Spleen (tissue), 13 donors: ENCODE measurements around the gene SLC4A9. TPM values are rescaled to one million over a fixed set of nuclear protein-coding genes. Genes with fewer than 3 reads are reported as not detected.
A peak's percentile ranks its signal among the peaks of the same experiment; 100 is the strongest.

Experiments used
- DNase-seq: peaks from one replicate; pipeline ENCODE4 v3.0.0-alpha.2; 2020
- H3K27ac ChIP-seq, 8 donors: fragments of 200-600 bp; sonication (generic) in 7 of 8; 1 replicate in 4 of 8; 2 replicates in 4 of 8; pipeline versions ENCODE4 v1.5.0 to v1.8.0; 2016 to 2021; ENCODE audit warnings: inconsistent platforms in 4 of 8, mild to moderate bottlenecking in 4 of 8, moderate library complexity in 1 of 8
- H3K27me3 ChIP-seq, 7 donors: fragments of 200-600 bp; sonication (generic) in 6 of 7; replicated peaks in 1 of 7; 1 replicate in 4 of 7; 2 replicates in 3 of 7; pipeline versions ENCODE4 v1.5.0 to v1.8.0; 2016 to 2021; ENCODE audit warnings: inconsistent platforms in 3 of 7, mild to moderate bottlenecking in 1 of 7
- H3K36me3 ChIP-seq, 6 donors: fragments of 200-600 bp; sonication (generic) in 5 of 6; 1 replicate in 4 of 6; 2 replicates in 2 of 6; pipeline versions ENCODE4 v1.5.0 to v1.8.0; 2016 to 2021; ENCODE audit warnings: inconsistent platforms in 2 of 6
- H3K4me1 ChIP-seq, 6 donors: fragments of 200-600 bp; sonication (generic) in 5 of 6; 1 replicate in 3 of 6; 2 replicates in 3 of 6; pipeline versions ENCODE4 v1.5.0 to v1.8.0; 2016 to 2021; ENCODE audit warnings: inconsistent platforms in 3 of 6
- H3K4me3 ChIP-seq, 8 donors: fragments of 200-600 bp; sonication (generic) in 7 of 8; 1 replicate in 4 of 8; 2 replicates in 4 of 8; pipeline versions ENCODE4 v1.5.0 to v1.8.0; 2016 to 2021; ENCODE audit warnings: inconsistent platforms in 4 of 8, mild to moderate bottlenecking in 4 of 8, moderate library complexity in 2 of 8
- H3K9me3 ChIP-seq, 8 donors: fragments of 200-600 bp; sonication (generic) in 7 of 8; 1 replicate in 4 of 8; 2 replicates in 4 of 8; pipeline versions ENCODE4 v1.5.0 to v1.8.0; 2016 to 2021; ENCODE audit warnings: inconsistent platforms in 4 of 8
- POLR2A ChIP-seq, 3 donors: fragments of 450-650 bp; IDR thresholded peaks; one replicate each; pipeline ENCODE4 v1.5.1; 2017; ENCODE audit warnings: antibody characterized with exemption in 3 of 3, mild to moderate bottlenecking in 1 of 3
- POLR2AphosphoS5 ChIP-seq, 3 donors: sonication (generic); formaldehyde crosslinking; IDR thresholded peaks; one replicate each; pipeline ENCODE4 v1.5.1; 2017; ENCODE audit warnings: antibody characterized with exemption in 3 of 3
- WGBS, 5 donors: extraction: QIAGEN DNeasy Blood & Tissue Kit in 3 of 5; methylation state at CpG; one replicate each; pipeline versions ENCODE4 v1.1.5 to v1.1.7; 2013 to 2018; 5-methylcytosine and 5-hydroxymethylcytosine counted together
- intact Hi-C: fragments of 100-400 bp; cut with DNase I; formaldehyde crosslinking; loops from one replicate; pipeline ENCODE4 v1.15.0; 2023; ENCODE audit warnings: low total_unique reads
- long read RNA-seq, 2 donors: transcript quantifications; one replicate each; lab custom pipeline, GENCODE V29; 2026
- polyA plus RNA-seq, 3 donors: library from polyadenylated mRNA; stranded (reverse); fragments of 200-250 nt; gene quantifications; one replicate each; pipeline ENCODE4 v1.2.1, GENCODE V29; 2013
- total RNA-seq, 7 donors: library from RNA; depleted of rRNA in 3 of 7; stranded (reverse); fragments of >200 nt in 3 of 7; fragmentation: NEBNext Ultra II Directional in 4 of 7; extraction: Animal tissue kit (Norgen Biotek cat#: 25700) in 4 of 7; gene quantifications; one replicate each; pipeline versions ENCODE4 v1.1.0 to v1.2.1, GENCODE V29; 2016 to 2021
- TF ChIP-seq, protein P1 (sequence below), 11 experiments: fragments of 200-600 bp in 7 of 11; fragments of 450-650 bp in 4 of 11; sonication (generic) in 4 of 11; IDR thresholded peaks in 8 of 11; conservative IDR thresholded peaks in 3 of 11; 1 replicate in 7 of 11; 2 replicates in 4 of 11; pipeline versions ENCODE4 v1.4.0 to v1.8.0; 2016 to 2021; ENCODE audit warnings: antibody characterized with exemption in 11 of 11, inconsistent platforms in 4 of 11, mild to moderate bottlenecking in 1 of 11
- donor health status: healthy with polysubstance abuse.
- donor health status: DM: no; HTN: no; CAD: no; lungs with moderate emphysema.
- donor health status: DM: no; HTN: no; CAD: no.
- donor health status: Bipolar disorder and iron deficiency.
- donor health status: healthy.
- donor health status: DM: no; HTN: no; CAD: no.
- donor health status: DM: yes; HTN: yes; CAD: no.

The SLC4A9 gene, protein sequence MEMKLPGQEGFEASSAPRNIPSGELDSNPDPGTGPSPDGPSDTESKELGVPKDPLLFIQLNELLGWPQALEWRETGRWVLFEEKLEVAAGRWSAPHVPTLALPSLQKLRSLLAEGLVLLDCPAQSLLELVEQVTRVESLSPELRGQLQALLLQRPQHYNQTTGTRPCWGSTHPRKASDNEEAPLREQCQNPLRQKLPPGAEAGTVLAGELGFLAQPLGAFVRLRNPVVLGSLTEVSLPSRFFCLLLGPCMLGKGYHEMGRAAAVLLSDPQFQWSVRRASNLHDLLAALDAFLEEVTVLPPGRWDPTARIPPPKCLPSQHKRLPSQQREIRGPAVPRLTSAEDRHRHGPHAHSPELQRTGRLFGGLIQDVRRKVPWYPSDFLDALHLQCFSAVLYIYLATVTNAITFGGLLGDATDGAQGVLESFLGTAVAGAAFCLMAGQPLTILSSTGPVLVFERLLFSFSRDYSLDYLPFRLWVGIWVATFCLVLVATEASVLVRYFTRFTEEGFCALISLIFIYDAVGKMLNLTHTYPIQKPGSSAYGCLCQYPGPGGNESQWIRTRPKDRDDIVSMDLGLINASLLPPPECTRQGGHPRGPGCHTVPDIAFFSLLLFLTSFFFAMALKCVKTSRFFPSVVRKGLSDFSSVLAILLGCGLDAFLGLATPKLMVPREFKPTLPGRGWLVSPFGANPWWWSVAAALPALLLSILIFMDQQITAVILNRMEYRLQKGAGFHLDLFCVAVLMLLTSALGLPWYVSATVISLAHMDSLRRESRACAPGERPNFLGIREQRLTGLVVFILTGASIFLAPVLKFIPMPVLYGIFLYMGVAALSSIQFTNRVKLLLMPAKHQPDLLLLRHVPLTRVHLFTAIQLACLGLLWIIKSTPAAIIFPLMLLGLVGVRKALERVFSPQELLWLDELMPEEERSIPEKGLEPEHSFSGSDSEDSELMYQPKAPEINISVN
- under 1 TPM in 4 of 7 donors, not detected in 3; 0.10 to 0.54 (median 0.16) TPM for total RNA-seq
- polyA plus RNA-seq, result under 1 TPM; 0.03 to 0.05 (median 0.04) TPM
- long read RNA-seq, donor 1, result 0 reads
- long read RNA-seq, donor 2, result 0 reads

DNA sequence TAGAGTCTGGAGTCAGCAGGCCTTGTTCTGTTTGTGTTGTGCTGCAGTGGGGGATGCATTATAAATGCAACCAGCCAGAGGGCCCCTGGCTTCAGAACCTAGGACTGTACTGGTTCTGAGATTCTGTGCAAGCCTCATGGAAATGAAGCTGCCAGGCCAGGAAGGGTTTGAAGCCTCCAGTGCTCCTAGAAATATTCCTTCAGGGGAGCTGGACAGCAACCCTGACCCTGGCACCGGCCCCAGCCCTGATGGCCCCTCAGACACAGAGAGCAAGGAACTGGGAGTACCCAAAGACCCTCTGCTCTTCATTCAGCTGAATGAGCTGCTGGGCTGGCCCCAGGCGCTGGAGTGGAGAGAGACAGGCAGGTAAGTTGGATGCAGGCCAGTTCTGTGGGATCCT, at the start of gene SLC4A9:
Gene SLC4A9, plus strand, starts transcription at position 94 of the 400 bp plus-strand sequence. Its CDS starts 43 bp downstream, at position 137.
- no peak within 1 kb of the TSS for H3K27ac ChIP-seq
- intact Hi-C loops, result no loop called here
- H3K27me3 ChIP-seq, result no peaks in the 10 kb centered on the region
- TF ChIP-seq POLR2A (IDR thresholded peaks at IDR 0.05), result no peak
- TF ChIP-seq, protein P1, sequence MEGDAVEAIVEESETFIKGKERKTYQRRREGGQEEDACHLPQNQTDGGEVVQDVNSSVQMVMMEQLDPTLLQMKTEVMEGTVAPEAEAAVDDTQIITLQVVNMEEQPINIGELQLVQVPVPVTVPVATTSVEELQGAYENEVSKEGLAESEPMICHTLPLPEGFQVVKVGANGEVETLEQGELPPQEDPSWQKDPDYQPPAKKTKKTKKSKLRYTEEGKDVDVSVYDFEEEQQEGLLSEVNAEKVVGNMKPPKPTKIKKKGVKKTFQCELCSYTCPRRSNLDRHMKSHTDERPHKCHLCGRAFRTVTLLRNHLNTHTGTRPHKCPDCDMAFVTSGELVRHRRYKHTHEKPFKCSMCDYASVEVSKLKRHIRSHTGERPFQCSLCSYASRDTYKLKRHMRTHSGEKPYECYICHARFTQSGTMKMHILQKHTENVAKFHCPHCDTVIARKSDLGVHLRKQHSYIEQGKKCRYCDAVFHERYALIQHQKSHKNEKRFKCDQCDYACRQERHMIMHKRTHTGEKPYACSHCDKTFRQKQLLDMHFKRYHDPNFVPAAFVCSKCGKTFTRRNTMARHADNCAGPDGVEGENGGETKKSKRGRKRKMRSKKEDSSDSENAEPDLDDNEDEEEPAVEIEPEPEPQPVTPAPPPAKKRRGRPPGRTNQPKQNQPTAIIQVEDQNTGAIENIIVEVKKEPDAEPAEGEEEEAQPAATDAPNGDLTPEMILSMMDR (IDR thresholded peaks at IDR 0.05 in 8 of 11, conservative IDR thresholded peaks at IDR 0.05 in 3 of 11), result no peak
- TF ChIP-seq POLR2AphosphoS5 (IDR thresholded peaks at IDR 0.05), result no peak
- H3K4me1 ChIP-seq, result peaks cover 8 to 31% (median 20%) of the 10 kb centered on the region in 6 donors
- no peaks in the 10 kb centered on the region for H3K36me3 ChIP-seq
- WGBS, 5 donors, result 90 to 100% (median 94%) methylated on average over 2 of the region's 2 CpGs
- no peak for DNase-seq
- no peak within 1 kb of the TSS for H3K4me3 ChIP-seq
- no peaks in the 10 kb centered on the region for H3K9me3 ChIP-seq

DNA sequence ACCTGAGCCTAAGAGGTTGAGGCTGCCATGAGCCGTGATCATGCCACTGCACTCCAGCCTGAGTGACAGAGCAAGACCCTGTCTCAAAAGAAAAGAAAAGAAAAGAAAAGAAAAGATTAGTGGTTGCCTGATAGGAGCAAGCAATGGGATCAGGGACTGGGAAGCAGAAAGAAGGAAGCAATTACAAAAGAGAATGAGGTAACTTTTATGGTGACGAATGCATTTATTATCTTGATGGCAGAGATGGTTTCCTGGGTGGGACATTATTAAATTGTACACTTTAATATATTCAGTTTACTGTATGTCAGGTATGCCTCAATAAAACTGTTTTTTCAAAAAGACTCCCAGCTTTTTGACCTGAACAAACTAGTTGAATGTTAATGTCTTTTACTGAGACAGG, 49.6 kb upstream of the SLC4A9 start:
- 66 to 83% (median 70%) methylated on average over 2 of the region's 2 CpGs for WGBS, 5 donors
- no peak overlapping the region for H3K4me3 ChIP-seq
- TF ChIP-seq POLR2AphosphoS5 (IDR thresholded peaks at IDR 0.05), result no peak
- TF ChIP-seq, protein P1 (IDR thresholded peaks at IDR 0.05 in 8 of 11, conservative IDR thresholded peaks at IDR 0.05 in 3 of 11), result no peak
- intact Hi-C loops, result no loop called here
- DNase-seq, result no peak
- no peaks in the 10 kb centered on the region for H3K36me3 ChIP-seq
- peaks cover 0 to 32% (median 18%) of the 10 kb centered on the region in 6 donors for H3K4me1 ChIP-seq
- H3K27ac ChIP-seq, result no peak overlapping the region
- no peaks in the 10 kb centered on the region for H3K27me3 ChIP-seq
- no peaks in the 10 kb centered on the region for H3K9me3 ChIP-seq

DNA sequence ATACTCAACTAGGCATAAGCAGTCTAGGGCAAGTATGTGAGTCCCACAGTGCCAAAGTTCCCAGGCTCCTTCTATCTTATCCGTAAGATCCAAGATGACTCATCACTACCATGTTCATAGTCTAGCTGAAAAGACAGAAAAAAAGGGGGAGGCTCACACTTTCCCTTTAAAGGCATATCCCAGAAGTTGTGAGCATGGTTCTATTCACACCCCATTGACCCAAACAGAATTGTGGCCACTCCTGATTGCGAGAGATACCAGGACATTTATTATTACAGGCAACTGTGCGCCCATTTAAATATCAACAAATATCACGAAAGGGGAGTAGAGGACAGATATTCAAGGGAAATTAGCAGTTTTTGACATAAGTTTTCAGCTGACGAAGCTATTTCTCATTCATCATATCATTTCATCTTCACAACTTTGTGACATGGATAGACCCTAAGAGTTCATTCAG, 49.0 kb upstream of the SLC4A9 start:
- H3K27me3 ChIP-seq, result no peaks in the 10 kb centered on the region
- no peak for DNase-seq
- H3K4me1 ChIP-seq, result peaks cover 0 to 32% (median 18%) of the 10 kb centered on the region in 6 donors
- H3K36me3 ChIP-seq, result no peaks in the 10 kb centered on the region
- H3K4me3 ChIP-seq, result no peak overlapping the region
- WGBS, 5 donors, result 87 to 92% (median 89%) methylated on average over 5 of the region's 5 CpGs
- peak overlapping the region in 3 of 8 donors; percentile 51 to 67 (median 66) for H3K27ac ChIP-seq
- intact Hi-C loops, result no loop called here
- no peaks in the 10 kb centered on the region for H3K9me3 ChIP-seq
- TF ChIP-seq, protein P1 (IDR thresholded peaks at IDR 0.05 in 8 of 11, conservative IDR thresholded peaks at IDR 0.05 in 3 of 11), result no peak
- TF ChIP-seq POLR2AphosphoS5 (IDR thresholded peaks at IDR 0.05) (no peak), POLR2A (IDR thresholded peaks at IDR 0.05) (no peak)
